NOMO-1 (cell line): Measurements from ENCODE around the gene GSTA2.
"Not testable (repeated sequence)": the region's sequence is repeated elsewhere in the genome, so short reads cannot be mapped to it uniquely, and the experiment has no call there.

Source experiments
- DNase-seq, 2 experiments: peaks; one replicate each; lab custom pipeline; 2025; ENCODE audit not compliant: unreplicated experiment in 2 of 2; lab: John Stamatoyannopoulos, UW

GSTA2 gene

GRCh38 chr6:52726741-52727535, 36.3 kb downstream of the GSTA2 start:
- no peak for DNase-seq

- DNase-seq, result no peak
Observed at GRCh38 chr6:52726193-52726542, 37.1 kb downstream of the GSTA2 start.

GRCh38 chr6:52725535-52726192, 37.6 kb downstream of the GSTA2 start:
- no peak for DNase-seq

- no peak for DNase-seq
Observed at GRCh38 chr6:52725143-52725534, 38.1 kb downstream of the GSTA2 start.

- DNase-seq, result peak; percentile 60 to 87
Observed at GRCh38 chr6:52724406-52725121, 38.7 kb downstream of the GSTA2 start.

- DNase-seq, result no peak
Observed at GRCh38 chr6:52724042-52724405, 39.3 kb downstream of the GSTA2 start.

GRCh38 chr6:52720321-52720720, 43.0 kb downstream of the GSTA2 start:
- DNase-seq, result no peak

GRCh38 chr6:52718550-52718949, 44.7 kb downstream of the GSTA2 start:
- DNase-seq, result no peak

GRCh38 chr6:52714761-52715160, 48.5 kb downstream of the GSTA2 start:
- not testable (repeated sequence) for DNase-seq

GRCh38 chr6:52712136-52712535, 51.1 kb downstream of the GSTA2 start:
- DNase-seq, result no peak

- DNase-seq, result no peak
Observed at GRCh38 chr6:52707963-52708680, 55.2 kb downstream of the GSTA2 start.

- DNase-seq, result no peak
Observed at GRCh38 chr6:52706001-52706400, 57.3 kb downstream of the GSTA2 start.

- DNase-seq, result not testable (repeated sequence)
Observed at GRCh38 chr6:52704781-52705502, 58.3 kb downstream of the GSTA2 start.

GRCh38 chr6:52704060-52704459, 59.2 kb downstream of the GSTA2 start:
- peak in 1 of 2 experiments; percentile 48 for DNase-seq
